ENCODE measurements around the gene TAF4. TPM values are rescaled to one million over a fixed set of nuclear protein-coding genes. Genes with fewer than 3 reads are reported as not detected.
"Not testable (repeated sequence)": the region's sequence is repeated elsewhere in the genome, so short reads cannot be mapped to it uniquely, and the experiment has no call there.

Gene TAF4
- total RNA-seq, 4 donors from 2014 or later = 7.1 to 15.9 (median 11.9) TPM

- DNase-seq (ENCODE audit: low spot score) (no peak), ATAC-seq (ENCODE audit: low FRiP score) (no peak)
- TF ChIP-seq, protein P1, sequence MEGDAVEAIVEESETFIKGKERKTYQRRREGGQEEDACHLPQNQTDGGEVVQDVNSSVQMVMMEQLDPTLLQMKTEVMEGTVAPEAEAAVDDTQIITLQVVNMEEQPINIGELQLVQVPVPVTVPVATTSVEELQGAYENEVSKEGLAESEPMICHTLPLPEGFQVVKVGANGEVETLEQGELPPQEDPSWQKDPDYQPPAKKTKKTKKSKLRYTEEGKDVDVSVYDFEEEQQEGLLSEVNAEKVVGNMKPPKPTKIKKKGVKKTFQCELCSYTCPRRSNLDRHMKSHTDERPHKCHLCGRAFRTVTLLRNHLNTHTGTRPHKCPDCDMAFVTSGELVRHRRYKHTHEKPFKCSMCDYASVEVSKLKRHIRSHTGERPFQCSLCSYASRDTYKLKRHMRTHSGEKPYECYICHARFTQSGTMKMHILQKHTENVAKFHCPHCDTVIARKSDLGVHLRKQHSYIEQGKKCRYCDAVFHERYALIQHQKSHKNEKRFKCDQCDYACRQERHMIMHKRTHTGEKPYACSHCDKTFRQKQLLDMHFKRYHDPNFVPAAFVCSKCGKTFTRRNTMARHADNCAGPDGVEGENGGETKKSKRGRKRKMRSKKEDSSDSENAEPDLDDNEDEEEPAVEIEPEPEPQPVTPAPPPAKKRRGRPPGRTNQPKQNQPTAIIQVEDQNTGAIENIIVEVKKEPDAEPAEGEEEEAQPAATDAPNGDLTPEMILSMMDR (IDR thresholded peaks at IDR 0.05) = no peak
These were observed 75.2 kb downstream of the TAF4 start for GRCh38 chr20:61990484-61990883.

GRCh38 chr20:61989741-61990140 is 75.9 kb downstream of the TAF4 start:
- ATAC-seq (ENCODE audit: low FRiP score) (no peak), DNase-seq (ENCODE audit: low spot score) (no peak)

GRCh38 chr20:61988665-61989064 is 77.0 kb downstream of the TAF4 start:
- TF ChIP-seq, protein P1 (IDR thresholded peaks at IDR 0.05) = no peak
- ATAC-seq (ENCODE audit: low FRiP score) = no peak
- DNase-seq (ENCODE audit: low spot score) = no peak

More at GRCh38 chr20:61989741-61990140, 75.9 kb downstream of the TAF4 start:
- TF ChIP-seq, protein P1 (IDR thresholded peaks at IDR 0.05) = no peak

DNA sequence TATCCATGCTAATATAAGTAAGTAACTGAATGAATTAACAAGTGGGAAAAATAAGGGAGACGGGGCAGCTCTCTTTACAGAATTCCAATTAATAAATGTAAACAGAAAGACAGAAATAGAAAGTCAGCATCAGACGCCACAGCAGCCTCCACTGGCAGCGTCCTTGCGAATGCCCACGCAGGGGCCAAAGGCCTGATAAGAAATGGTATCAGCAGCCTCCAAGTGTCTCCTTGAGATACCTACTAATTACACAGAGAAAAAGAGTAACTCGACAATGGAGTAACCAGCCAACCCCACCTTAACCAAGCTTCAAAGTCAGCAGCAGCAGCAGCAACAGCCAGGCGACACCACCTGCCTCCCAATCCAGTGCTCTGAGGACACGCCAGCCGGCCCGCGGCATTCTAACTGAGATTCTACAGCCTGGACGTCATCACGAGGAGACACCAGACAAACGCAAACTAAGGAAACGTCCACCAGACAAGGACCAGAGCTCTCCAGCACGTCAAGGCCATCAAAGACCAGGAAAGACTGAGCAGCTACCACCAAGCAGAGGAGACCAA is 78.8 kb downstream of the TAF4 start:
- ATAC-seq (ENCODE audit: low FRiP score) (no peak), DNase-seq (ENCODE audit: low spot score) (no peak)
- TF ChIP-seq, protein P1 (IDR thresholded peaks at IDR 0.05) = no peak

DNA sequence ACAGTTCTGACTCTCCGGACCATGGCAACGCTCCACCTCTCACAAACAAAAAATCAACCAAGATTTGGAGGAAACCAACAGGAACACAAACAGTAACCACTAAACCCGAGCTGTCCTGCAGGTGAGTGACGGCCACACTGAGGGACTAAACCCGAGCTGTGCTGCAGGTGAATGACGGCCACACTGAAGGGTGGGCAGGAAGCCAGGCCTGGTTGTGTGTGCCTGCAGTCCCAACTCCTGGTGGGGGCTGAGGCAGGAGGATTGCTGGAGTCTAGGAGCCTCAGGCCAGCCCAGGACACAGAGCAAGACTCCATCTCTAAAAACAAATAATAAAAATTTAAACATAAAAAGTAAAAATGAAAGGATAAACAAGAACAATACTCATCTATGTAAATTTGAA is 80.6 kb downstream of the TAF4 start:
- TF ChIP-seq, protein P1 (IDR thresholded peaks at IDR 0.05) = no peak
- DNase-seq (ENCODE audit: low spot score) (no peak), ATAC-seq (ENCODE audit: low FRiP score) (no peak)

DNA sequence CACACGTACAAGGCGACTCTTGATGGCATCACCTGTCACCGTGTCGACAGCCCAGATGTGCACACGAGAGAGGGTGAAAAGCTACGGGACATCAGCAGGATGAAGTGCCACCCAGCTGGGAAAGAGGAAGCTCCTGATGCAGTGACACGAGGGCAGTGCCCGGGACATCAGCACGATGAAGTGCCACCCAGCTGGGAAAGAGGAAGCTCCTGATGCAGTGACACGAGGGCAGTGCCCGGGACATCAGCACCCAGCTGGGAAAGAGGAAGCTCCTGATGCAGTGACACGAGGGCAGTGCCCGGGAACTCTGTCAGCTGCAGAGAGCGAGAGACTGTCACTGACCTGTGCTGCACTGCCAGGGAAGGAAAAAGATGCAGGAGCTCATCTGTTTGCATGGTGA is 81.2 kb downstream of the TAF4 start:
- not testable (repeated sequence) for ATAC-seq (ENCODE audit: low FRiP score); DNase-seq (ENCODE audit: low spot score)

- DNase-seq (ENCODE audit: low spot score) (no peak), ATAC-seq (ENCODE audit: low FRiP score) (no peak)
- TF ChIP-seq, protein P1 (IDR thresholded peaks at IDR 0.05) = no peak
These were observed 81.7 kb downstream of the TAF4 start for GRCh38 chr20:61983965-61984364.

GRCh38 chr20:61982951-61983315 is 82.7 kb downstream of the TAF4 start:
- no peak for ATAC-seq (ENCODE audit: low FRiP score)
- DNase-seq (ENCODE audit: low spot score) = no peak
- TF ChIP-seq, protein P1 (IDR thresholded peaks at IDR 0.05) = no peak

Measured in omental fat pad (tissue), 4 donors.